Gastrocnemius medialis (tissue), 4 donors: Measurements from ENCODE around the gene CHMP6. TPM values are rescaled to one million over a fixed set of nuclear protein-coding genes. Genes with fewer than 3 reads are reported as not detected.
A peak's percentile ranks its signal among the peaks of the same experiment; 100 is the strongest.

Experiments used
- ATAC-seq, 2 donors: fragments of 150-250 bp; one replicate each; pipeline ENCODE4 v1.9.1; 2016
- DNase-seq, 2 donors: peaks; one replicate each; pipeline ENCODE4 v3.0.0-alpha.2; 2019
- H3K27ac ChIP-seq, 4 donors: fragments of 200-600 bp; sonication (generic); 1 replicate in 1 of 4; 2 replicates in 3 of 4; pipeline ENCODE4 v1.5.1; 2016 to 2018; ENCODE audit warnings: mild to moderate bottlenecking in 2 of 4, moderate library complexity in 1 of 4
- H3K27me3 ChIP-seq, 3 donors: fragments of 200-600 bp; sonication (generic) in 2 of 3; 1 replicate in 1 of 3; 2 replicates in 2 of 3; pipeline versions ENCODE4 v1.5.1 to v1.6.0; 2016 to 2019; ENCODE audit warnings: mild to moderate bottlenecking in 1 of 3, moderate library complexity in 1 of 3
- H3K36me3 ChIP-seq, 2 donors: fragments of 200-600 bp; sonication (generic) in 1 of 2; one replicate each; pipeline ENCODE4 v1.5.1; 2017 to 2018
- H3K4me1 ChIP-seq, 2 donors: fragments of 200-600 bp; sonication (generic) in 1 of 2; one replicate each; pipeline ENCODE4 v1.5.1; 2016 to 2017; ENCODE audit warnings: mild to moderate bottlenecking in 2 of 2
- H3K4me3 ChIP-seq, 4 donors: fragments of 200-600 bp; sonication (generic) in 3 of 4; 1 replicate in 1 of 4; 2 replicates in 3 of 4; pipeline ENCODE4 v1.5.1; 2016 to 2019; ENCODE audit warnings: mild to moderate bottlenecking in 2 of 4
- H3K9me3 ChIP-seq, 3 donors: fragments of 200-600 bp; sonication (generic) in 2 of 3; 1 replicate in 1 of 3; 2 replicates in 2 of 3; pipeline ENCODE4 v1.5.1; 2016 to 2019
- CTCF ChIP-seq, 5 experiments: fragments of 450-650 bp in 3 of 5; fragments of 200-600 bp in 2 of 5; sonication (generic) in 2 of 5; IDR thresholded peaks in 4 of 5; conservative IDR thresholded peaks in 1 of 5; 1 replicate in 4 of 5; 2 replicates in 1 of 5; pipeline ENCODE4 v1.5.1; 2016 to 2019; ENCODE audit warnings: antibody characterized with exemption in 5 of 5, mild to moderate bottlenecking in 3 of 5, moderate library complexity in 3 of 5
- POLR2A ChIP-seq, 2 donors: fragments of 450-650 bp; IDR thresholded peaks; one replicate each; pipeline ENCODE4 v1.6.1; 2017; ENCODE audit warnings: antibody characterized with exemption in 2 of 2, mild to moderate bottlenecking in 2 of 2, moderate library complexity in 2 of 2
- in situ Hi-C, 4 donors: fragments of 200-750 bp; cut with MboI; loops; one replicate each; pipeline versions ENCODE4 v1.15.0 to v1.8.0; 2017; ENCODE audit warnings: low sequenced_read_pairs in 4 of 4
- intact Hi-C: fragments of 100-400 bp; cut with DNase I; formaldehyde crosslinking; loops from one replicate; pipeline ENCODE4 v1.15.1; 2023; ENCODE audit warnings: low total_unique reads
- total RNA-seq, 4 donors: library from RNA; depleted of rRNA; stranded (reverse); fragments of >200 nt; gene quantifications; one replicate each; pipeline versions ENCODE4 v1.1.0 to v1.2.3, GENCODE V29; 2016

Gene CHMP6
- total RNA-seq, 4 donors from 2014 or later: 29.8 to 33.3 (median 33.0) TPM

- no peak for DNase-seq
- no peak for ATAC-seq
- no peaks in the 10 kb centered on the region for H3K36me3 ChIP-seq
- no peak for TF ChIP-seq CTCF (IDR thresholded peaks at IDR 0.05 in 4 of 5, conservative IDR thresholded peaks at IDR 0.05 in 1 of 5)
- TF ChIP-seq POLR2A (IDR thresholded peaks at IDR 0.05): no peak
- intact Hi-C loops: loop anchor here (2.0 to 10.0 kb wide), 2 partner anchors 19 to 187 kb away; partner anchors contain the start of gene CEP131
- in situ Hi-C loops: no loop called here
- H3K4me1 ChIP-seq: peaks cover 18 to 43% of the 10 kb centered on the region in 2 donors
- H3K9me3 ChIP-seq: no peaks in the 10 kb centered on the region
- peaks cover 0 to 4% (median 2%) of the 10 kb centered on the region in 3 donors for H3K27me3 ChIP-seq
- peak overlapping the region in 2 of 4 donors; percentile 11 to 14 for H3K27ac ChIP-seq
- no peak overlapping the region for H3K4me3 ChIP-seq
Observed at GRCh38 chr17:81037798-81038733, 46.4 kb downstream of the CHMP6 start.

- Histone ChIP-seq H3K27ac (no peak overlapping the region), H3K27me3 (peaks cover 0 to 2% (median 2%) of the 10 kb centered on the region in 3 donors), H3K36me3 (no peaks in the 10 kb centered on the region), H3K9me3 (no peaks in the 10 kb centered on the region), H3K4me3 (no peak overlapping the region), H3K4me1 (peaks cover 16 to 48% of the 10 kb centered on the region in 2 donors)
- no peak for ATAC-seq
- intact Hi-C loops (loop anchor here (10.0 kb wide), 1 partner anchor 186 kb away; the partner anchor contains the start of gene CEP131), in situ Hi-C loops (no loop called here)
- no peak for TF ChIP-seq POLR2A (IDR thresholded peaks at IDR 0.05)
- TF ChIP-seq CTCF (IDR thresholded peaks at IDR 0.05 in 4 of 5, conservative IDR thresholded peaks at IDR 0.05 in 1 of 5): no peak
- no peak for DNase-seq
Observed at GRCh38 chr17:81039096-81039495, 47.5 kb downstream of the CHMP6 start.

GRCh38 chr17:81039854-81040758 is 48.5 kb downstream of the CHMP6 start:
- Histone ChIP-seq H3K27me3 (peaks cover 0 to 2% (median 0%) of the 10 kb centered on the region in 3 donors), H3K9me3 (no peaks in the 10 kb centered on the region), H3K4me3 (no peak overlapping the region), H3K36me3 (no peaks in the 10 kb centered on the region), H3K27ac (no peak overlapping the region), H3K4me1 (peaks cover 22 to 56% of the 10 kb centered on the region in 2 donors)
- intact Hi-C loops: loop anchor here (10.0 kb wide), 1 partner anchor 185 kb away; the partner anchor contains the start of gene CEP131
- TF ChIP-seq POLR2A (IDR thresholded peaks at IDR 0.05): no peak
- TF ChIP-seq CTCF (IDR thresholded peaks at IDR 0.05 in 4 of 5, conservative IDR thresholded peaks at IDR 0.05 in 1 of 5): no peak
- ATAC-seq (no peak), DNase-seq (no peak)
- in situ Hi-C loops: no loop called here

- Histone ChIP-seq H3K4me1 (peaks cover 30 to 63% of the 10 kb centered on the region in 2 donors), H3K27me3 (peaks cover 0 to 2% (median 0%) of the 10 kb centered on the region in 3 donors), H3K36me3 (no peaks in the 10 kb centered on the region), H3K4me3 (no peak overlapping the region), H3K9me3 (no peaks in the 10 kb centered on the region), H3K27ac (no peak overlapping the region)
- TF ChIP-seq POLR2A (IDR thresholded peaks at IDR 0.05) (no peak), CTCF (IDR thresholded peaks at IDR 0.05 in 4 of 5, conservative IDR thresholded peaks at IDR 0.05 in 1 of 5) (peak in 3 of 5 experiments; percentile 21 to 27 (median 25))
- ATAC-seq: no peak
- in situ Hi-C loops (no loop called here), intact Hi-C loops (no loop called here)
- DNase-seq: no peak
Observed at GRCh38 chr17:81040791-81041337, 49.2 kb downstream of the CHMP6 start.
